Measurements from ENCODE around the gene AGK. TPM values are rescaled to one million over a fixed set of nuclear protein-coding genes. Genes with fewer than 3 reads are reported as not detected.
A peak's percentile ranks its signal among the peaks of the same experiment; 100 is the strongest.
"Not testable (repeated sequence)": the region's sequence is repeated elsewhere in the genome, so short reads cannot be mapped to it uniquely, and the experiment has no call there.

Gene AGK
- total RNA-seq, 1 donor from 2014 or later, result 27.7 TPM

DNA sequence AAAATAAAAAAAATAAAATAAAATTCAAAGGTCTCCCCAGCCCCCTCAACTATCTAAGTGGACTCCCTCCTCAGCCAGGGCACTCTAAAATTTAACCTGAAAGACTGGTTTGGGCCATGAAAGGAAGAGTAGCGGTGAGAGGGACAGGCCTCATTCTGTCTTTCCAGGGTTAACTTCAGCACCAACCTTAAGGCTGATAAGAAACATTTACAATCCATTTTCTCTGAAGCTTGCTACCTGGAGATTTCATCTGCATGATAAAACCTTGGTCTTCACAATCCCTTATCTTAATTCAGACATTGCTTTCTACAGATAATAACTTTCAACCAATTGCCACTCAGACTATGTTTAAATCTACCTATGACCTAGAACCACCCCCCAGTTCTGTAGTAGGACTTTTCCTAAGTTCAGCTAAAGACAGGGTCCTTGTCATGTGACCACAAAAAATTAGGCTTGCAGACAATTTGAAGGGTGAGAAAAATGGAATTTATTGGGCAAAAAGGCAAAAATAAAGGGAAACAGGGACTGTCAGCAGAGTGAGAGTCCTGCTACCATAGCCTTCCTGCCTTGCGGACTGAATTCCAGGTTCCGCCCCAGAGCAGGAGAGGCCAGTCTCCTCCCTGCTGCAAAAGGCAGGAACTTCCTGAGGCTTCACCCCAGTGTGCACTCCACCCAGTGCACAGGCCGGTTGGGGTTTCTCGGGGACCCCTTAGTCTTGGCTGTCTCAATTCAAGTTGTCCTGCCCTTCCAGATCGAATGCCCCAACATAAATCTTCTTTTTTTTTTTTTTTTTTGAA, 26.0 kb downstream of the AGK start:
- DNase-seq (no peak), ATAC-seq (ENCODE audit: poor library complexity) (no peak)
- intact Hi-C loops (cut with DNase I), result no loop called here

DNA sequence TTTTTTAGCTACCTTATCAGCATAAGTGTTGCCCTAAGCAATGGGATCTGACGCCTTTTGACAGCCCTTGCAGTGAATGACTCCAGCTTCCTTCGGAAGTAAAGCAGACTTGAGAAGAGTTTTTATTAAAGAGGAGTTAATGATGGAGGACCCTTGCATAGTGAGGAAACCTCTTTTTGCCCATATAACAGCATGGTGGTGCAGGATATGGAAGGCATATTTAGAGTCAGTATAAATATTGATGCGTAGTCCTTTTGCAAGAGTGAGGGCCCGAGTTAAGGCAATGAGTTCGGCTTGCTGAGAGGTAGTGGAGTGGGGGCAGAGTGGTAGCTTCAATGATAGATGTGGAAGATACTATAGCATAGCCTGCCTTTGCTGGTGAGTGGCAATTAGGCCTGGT, 28.7 kb downstream of the AGK start:
- DNase-seq; ATAC-seq (ENCODE audit: poor library complexity); intact Hi-C loops (cut with DNase I): not testable (repeated sequence)

DNA sequence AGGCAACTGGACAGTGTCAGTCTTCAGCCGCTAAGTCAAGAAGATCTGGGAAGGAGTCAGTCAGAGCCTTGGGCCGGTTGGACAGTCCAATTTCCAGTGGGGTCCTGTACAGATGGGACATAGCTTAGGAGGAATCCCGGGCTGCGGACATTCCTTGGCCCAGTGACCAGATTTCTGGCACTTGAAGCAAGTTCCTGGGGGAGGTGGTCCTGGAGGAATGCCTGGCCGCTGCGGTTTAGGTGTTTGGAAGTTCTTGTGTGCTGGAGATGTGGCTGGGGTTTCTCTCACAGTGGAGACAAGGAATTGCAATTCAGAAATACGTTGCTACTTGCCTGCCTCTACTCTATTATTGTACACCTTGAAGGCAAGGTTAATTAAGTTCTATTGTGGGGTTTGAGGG, 30.9 kb downstream of the AGK start:
- ATAC-seq (ENCODE audit: poor library complexity); DNase-seq; intact Hi-C loops (cut with DNase I): not testable (repeated sequence)

DNA sequence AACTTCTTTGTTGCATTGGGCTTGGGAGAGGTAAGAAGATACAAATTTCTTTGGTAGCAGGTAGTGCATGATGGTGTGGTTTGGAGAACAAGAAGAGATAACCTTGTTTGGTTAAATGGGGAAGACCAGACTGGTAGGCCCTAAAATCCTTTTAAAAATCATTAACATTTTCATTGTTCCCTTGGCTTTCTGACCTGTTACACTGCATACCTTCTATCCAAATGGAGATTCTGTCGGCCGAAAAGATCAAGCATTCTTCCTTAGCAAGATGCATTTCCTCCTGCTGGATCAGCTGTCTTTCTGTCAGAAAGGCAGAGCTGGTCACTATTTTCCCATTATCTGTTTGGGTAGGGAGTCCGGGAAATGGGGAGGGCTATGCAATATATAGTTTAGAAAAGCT, 33.7 kb downstream of the AGK start:
- ATAC-seq (ENCODE audit: poor library complexity) (no peak), DNase-seq (no peak)
- intact Hi-C loops (cut with DNase I), result no loop called here

DNA sequence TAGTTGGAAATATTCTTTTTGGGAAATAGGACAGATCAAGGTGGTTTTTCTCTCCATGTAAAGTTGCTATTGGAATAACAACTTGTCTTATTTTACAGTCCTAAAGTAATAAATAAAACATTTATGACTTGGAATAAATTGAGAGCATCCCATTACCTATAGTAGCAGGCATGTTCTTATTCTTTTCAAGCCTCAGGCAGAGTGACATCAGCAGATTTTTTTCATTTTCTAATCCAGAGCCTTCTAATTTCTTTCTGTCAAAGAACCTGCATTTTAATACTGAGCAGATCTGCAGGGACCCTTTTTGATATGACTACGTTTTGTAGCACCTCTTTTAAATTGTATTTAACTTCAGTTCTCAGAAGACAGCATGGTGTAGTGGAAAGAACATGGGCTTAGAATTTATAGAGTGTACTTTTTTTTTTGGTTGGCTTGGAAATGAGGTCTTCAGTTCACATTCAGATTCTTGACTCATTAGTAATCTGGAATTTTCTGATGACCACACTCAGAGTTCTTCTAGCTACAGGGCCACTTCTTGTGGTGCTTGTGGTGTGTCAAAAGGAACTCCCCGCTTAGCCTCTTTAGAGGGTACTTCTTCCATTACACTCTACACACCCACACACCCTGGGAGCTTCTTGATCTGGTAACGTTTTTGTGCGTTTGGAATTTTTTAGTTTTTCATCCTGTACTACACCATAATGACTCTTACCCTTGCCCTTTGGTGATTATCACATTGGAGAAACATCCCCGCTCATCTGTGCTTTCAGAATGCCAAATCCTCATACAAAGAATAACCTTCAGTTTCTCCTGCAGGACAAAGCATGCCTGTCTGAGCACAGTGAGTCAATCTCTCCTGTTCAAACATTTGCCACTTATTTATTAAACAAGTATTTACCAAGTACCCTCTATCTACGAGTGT, 34.6 kb downstream of the AGK start:
- intact Hi-C loops (cut with DNase I), result no loop called here
- no peak for ATAC-seq (ENCODE audit: poor library complexity)

DNA sequence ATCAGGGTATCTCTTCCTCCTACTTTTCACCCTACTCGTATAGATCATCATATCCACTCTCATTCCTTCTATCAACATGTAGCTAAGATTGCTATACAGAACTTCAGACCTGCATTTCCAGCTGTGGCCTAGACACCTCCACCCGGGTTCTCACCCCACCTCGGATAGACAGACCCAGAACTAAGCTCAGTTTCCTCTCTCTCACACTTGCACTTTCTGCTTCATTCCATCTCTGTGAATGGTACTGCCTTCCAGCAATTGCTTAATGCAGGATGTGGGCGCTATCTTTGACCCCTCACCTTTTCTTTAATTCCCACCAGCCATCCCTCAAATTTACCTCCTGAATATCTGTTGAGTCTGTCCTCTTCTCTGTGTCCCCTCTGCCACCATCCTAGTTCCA, 35.7 kb downstream of the AGK start:
- DNase-seq (no peak), ATAC-seq (ENCODE audit: poor library complexity) (no peak)
- intact Hi-C loops (cut with DNase I), result no loop called here

More for the DNA sequence above, 34.6 kb downstream of the AGK start:
- no peak for DNase-seq

DNA sequence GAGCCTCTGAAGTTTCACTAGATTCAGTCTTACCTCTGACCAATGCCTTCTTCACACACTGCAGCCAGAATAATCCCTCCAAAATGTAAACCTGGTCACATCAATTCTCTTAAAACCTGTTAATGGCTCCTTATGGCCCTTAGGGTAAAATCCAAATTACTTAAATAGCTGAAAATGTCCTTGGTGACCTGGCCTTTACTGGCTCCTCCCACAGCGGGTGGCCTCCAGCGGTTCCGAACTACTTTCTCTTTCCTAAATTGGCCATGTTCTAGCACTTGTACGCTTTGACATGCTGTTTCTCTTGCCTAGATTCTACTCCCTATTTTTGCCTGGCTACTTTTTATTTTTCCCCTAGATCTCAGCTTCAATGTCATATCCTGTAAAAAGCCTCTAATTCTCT, 36.1 kb downstream of the AGK start:
- no peak for ATAC-seq (ENCODE audit: poor library complexity)
- no peak for DNase-seq
- intact Hi-C loops (cut with DNase I), result no loop called here

DNA sequence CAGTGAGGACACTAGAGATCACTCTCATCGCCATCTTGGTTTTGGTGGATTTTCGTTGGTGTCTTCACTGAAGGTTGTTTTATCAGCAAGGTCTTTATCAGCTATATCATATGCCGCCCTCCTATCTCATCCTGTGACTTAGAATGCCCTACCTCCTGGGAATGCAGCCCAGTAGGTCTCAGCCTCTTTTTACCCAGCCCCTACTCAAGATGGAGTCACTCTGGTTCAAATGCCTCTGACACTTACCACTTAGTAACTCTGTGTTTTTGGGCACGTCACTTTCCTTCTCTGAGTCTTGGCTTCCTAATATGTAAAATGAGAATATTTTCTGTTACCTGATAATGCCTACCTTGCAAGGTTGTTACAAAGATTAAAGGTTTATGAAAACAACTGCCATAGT, 37.7 kb downstream of the AGK start:
- no peak for DNase-seq
- intact Hi-C loops (cut with DNase I), result no loop called here
- ATAC-seq (ENCODE audit: poor library complexity), result no peak

DNA sequence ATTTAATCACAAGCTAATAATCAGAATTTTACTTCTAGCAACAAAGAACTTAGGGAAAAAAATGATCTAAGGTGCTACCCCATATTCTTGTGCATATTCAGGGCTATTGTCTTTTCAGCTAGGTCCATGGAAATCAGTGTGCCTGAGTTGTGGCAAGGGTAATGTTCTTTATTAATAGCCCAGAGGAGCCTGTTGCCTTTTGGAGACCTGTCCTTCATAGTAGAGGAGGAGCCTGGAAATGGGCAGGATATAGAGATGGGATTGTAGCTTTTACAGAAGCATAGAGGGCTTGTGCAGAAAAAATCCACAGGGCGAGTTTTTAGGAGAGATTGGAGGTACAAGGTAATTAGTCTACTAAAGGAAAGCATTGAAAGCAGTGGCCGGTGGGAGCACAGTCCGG, 38.9 kb downstream of the AGK start:
- no peak for DNase-seq
- peak; percentile 73 for ATAC-seq (ENCODE audit: poor library complexity)
- intact Hi-C loops (cut with DNase I), result no loop called here

DNA sequence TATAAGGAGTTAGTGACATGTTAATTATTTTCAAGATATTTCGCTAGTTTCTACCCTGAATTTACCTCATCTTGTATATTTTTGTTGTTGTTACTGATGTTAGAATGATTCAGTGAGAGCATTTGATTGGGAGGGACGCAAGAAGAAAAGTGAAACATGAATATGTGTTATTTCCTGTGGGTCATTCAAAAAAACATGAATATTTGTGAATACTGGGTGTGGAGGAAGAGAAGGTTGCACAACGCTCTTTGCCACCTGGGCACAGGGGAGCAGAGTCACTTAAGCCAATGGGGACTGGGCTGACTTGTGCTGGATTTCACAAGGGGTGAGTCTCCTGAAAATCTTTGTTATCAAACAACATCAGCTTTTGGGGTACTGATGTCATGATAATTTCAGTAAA, 39.5 kb downstream of the AGK start:
- DNase-seq (no peak), ATAC-seq (ENCODE audit: poor library complexity) (no peak)
- intact Hi-C loops (cut with DNase I), result no loop called here

DNA sequence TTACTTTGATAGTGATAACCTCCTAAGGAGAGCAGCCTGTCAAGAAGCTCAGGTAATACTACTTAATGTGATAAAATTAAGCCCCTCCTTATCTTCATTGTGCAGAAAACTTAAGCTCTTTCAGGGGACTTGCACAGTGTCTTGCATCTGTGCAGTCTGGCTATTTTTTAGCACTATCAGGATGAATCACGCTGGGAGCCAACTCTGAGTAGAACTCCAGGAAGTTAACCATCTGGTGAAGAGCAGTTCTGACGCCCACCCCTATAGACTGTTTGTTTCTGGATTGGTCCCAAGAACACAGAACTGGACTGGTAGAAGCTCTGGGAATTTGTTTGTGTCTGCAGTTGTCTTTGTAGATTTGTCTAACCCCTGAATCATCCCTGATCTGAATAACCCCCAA, 41.9 kb downstream of the AGK start:
- DNase-seq (no peak), ATAC-seq (ENCODE audit: poor library complexity) (no peak)
- intact Hi-C loops (cut with DNase I), result no loop called here

DNA sequence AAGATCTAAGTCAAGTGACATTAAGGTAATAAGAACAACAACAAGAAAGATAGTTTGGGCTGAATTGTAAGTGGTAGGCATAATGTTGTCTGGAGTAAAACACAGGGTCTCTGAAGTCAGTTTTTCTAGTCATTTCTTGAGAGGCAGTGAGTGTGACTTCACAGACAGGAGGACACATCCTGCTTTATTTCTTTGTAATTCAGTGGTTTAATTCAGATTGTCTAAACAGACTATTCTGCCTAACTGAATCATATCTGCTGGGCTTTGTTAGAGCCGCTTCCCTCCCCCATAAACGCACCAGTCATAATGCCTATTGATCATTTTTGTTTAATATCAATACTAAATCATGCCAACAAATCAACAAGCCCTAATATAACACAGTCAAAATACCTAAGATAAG, 46.8 kb downstream of the AGK start:
- intact Hi-C loops (cut with DNase I), result no loop called here
- no peak for ATAC-seq (ENCODE audit: poor library complexity)
- DNase-seq, result no peak

DNA sequence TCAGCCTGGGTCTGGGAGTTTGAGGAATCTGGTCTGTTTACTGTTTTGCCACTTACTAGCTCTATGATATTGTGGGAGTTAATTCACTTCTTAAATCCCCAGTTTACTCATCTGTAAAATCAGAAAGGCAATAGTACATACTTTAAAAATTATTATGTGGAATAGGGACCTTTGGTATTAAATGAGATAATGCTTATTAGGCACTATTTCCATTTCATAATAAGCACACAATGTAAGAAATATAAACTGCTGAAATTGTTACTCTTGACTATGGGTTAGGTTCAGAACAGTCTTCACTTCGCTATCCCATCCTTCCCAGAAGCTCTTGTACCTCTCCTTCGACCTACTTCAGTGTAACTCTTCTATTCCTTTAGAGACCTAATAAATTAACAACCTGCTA, 47.2 kb downstream of the AGK start:
- intact Hi-C loops (cut with DNase I), result no loop called here
- no peak for ATAC-seq (ENCODE audit: poor library complexity)
- no peak for DNase-seq

DNA sequence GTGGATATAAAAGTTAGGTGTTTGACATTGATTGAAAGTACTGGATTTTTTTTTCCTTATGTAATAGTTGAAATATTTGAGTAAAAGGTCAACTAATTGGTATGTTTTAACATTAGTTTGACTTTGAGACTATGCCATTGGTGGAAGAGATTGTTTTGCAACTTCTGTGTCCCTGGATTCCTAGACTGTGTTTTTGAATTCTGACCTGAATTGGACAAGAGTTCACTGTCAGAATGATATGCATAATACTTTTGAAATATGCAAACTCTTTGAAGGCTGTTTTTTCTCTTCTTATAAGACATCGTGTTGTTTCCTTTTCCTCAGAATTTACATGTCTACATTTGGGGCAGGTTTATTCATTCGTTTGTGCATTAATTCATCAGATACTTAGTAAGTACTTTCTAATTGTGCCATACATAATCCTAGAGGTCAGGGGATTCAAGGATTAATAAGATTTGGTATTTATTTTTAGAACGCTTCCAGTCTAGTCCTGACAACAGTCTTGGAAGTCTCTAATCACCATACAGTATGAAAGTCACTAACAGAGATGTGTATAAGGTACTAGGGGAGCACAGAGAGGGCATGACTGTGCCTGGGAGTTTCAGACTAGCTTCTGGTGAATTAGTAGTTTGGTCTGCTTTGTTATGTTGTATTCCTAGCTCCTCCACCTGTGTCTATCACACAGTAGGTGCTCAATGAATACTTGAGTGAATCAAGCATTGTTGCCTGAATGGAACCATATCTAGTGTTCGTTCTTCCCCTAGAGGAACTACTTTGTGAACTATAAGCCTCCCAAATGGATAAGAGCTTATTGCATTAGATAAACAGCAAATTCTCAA, 49.2 kb downstream of the AGK start:
- DNase-seq, result no peak
- intact Hi-C loops (cut with DNase I), result no loop called here

DNA sequence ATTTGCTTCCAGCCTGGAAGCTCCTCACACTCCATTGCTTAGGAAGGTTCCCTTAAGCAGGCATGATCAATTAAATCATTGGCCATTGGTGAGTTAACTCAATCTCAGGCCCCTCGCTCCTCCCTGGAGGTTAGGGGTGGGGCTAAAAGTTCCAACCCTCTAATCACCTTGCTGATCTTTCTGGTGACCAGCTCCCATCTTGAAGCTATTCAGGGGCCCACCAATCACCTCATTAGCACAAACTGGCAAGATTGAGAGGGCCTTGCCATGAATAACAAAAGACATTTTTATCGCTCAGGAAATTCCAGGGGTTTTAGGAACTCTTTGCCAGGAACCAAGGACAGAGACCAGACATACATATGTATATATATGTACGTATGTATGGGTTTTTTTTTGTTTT, 58.4 kb downstream of the AGK start:
- ATAC-seq (ENCODE audit: poor library complexity), result no peak
- intact Hi-C loops (cut with DNase I), result no loop called here
- no peak for DNase-seq

More for the DNA sequence above, 49.2 kb downstream of the AGK start:
- ATAC-seq (ENCODE audit: poor library complexity), result no peak

DNA sequence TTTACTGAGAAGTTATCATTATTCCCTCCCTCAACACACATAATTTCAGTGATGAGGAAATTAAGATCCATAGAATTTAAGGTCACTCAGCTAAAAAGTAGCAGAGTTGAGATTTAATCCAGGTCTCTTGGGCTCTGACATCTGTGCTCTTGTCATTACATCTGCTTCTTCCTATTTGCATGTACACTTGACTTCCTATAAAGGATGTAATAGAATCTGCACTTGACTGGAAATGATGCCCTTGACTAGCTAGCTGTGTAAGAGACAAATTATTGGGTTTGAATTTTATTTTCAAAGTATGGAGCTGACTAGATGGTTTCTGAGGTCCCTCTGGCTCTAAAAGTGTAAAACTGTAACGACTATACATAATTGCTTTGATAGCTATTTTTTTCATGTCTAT, 59.5 kb downstream of the AGK start:
- DNase-seq (no peak), ATAC-seq (ENCODE audit: poor library complexity) (no peak)
- intact Hi-C loops (cut with DNase I), result no loop called here

DNA sequence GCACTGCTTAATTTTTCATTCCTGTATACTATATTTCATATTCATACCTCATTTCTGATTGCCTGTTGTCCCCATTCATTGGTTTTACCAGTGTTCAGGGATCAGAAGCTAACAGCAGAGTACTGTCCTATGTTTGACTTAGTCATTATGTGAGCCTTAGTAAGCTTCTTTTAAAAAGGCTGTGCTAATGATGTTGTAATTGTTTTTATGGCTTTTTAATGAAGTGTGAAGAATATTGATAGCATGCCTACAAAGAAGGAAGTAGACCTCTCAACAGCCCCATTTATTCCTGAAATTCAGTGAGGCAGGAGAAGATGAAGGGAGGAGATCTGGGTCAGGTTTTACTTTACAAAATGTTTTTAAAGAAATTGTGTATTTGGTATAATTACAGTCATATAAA, 61.7 kb downstream of the AGK start:
- DNase-seq (no peak), ATAC-seq (ENCODE audit: poor library complexity) (no peak)
- intact Hi-C loops (cut with DNase I), result no loop called here

DNA sequence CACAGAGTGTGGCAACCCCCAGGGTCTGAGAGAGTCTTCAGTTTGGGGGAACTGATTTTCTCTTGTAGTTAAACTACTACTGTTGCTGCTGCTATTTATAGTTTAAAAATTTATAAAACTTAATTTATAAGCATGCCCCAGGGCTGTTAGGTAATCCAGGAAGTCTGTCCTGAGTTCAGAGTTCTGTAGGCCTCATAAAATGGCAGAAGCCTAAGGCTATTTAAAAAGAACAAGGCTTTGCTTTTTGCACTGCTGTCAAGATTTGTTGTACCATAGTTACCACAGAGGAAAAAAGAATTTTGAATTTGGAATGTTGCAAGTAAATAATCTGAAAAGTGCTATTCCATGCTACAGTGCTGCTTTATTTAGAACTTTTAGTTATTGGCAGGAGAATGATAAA, 66.1 kb downstream of the AGK start:
- intact Hi-C loops (cut with DNase I), result no loop called here
- no peak for DNase-seq
- ATAC-seq (ENCODE audit: poor library complexity), result no peak

DNA sequence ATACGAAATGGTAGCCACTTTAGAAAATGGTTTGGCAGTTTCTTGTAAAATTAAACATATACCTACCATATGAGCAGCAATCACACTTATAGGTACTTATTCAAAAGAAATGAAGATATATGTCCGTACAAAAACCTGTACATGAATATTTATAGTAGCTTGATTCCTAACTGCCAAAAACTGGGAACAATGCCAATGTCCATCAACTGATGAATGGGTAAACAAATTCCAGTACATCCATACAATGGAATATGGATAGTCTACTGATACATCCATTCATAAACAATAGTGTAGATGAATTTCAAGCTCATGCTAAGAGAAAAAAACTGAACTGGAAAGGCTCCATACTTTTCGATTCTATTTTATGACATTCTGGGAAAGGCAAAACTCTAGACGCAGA, 68.5 kb downstream of the AGK start:
- intact Hi-C loops (cut with DNase I), result no loop called here
- DNase-seq, result no peak
- ATAC-seq (ENCODE audit: poor library complexity), result no peak
